ENCODE results near the gene MASP2.
"Not testable (repeated sequence)": the region's sequence is repeated elsewhere in the genome, so short reads cannot be mapped to it uniquely, and the experiment has no call there.

Gene MASP2

GRCh38 chr1:11064942-11065341 lies 17.9 kb upstream of the MASP2 start:
- Histone ChIP-seq H3K79me2 (ENCODE audit: insufficient read depth, low read length) (peaks cover 16% of the 10 kb centered on the region), H3K27me3 (ENCODE audit: insufficient read depth, low read length, poor library complexity, severe bottlenecking) (no peaks in the 10 kb centered on the region)
- no peak for TF ChIP-seq CTCF (conservative IDR thresholded peaks at IDR 0.05; ENCODE audit: low read length)

DNA sequence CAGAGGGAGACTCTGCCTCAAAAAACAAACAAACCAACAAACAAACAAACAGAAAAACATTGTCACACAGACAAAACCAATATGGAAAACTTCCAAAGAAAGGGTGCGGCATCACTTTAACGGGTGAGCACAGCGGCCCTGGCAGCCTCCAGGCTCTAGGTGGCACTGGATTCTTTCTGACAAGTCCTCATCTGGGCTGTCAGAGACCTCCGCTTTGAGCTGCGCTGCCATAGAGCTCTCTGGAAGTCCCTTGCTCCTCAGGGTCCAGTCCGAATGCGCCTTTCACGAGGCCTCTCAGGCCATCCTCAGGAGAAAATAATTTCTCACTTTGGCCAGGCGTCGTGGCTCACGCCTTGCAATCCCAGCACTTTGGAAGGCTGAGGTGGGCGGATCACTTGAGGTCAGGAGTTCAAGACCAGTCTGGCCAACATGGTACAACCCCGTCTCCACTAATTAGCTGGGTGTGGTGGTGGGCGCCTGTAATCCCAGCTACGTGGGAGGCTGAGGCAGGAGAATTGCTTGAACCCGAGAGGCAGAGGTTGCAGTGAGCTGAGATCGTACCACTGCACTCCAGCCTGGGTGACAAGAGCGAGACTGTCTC lies 17.0 kb upstream of the MASP2 start:
- not testable (repeated sequence) for H3K9ac ChIP-seq (ENCODE audit: low read depth, low read length, poor library complexity, severe bottlenecking); H3F3A ChIP-seq (ENCODE audit: low read depth); H3K27me3 ChIP-seq (ENCODE audit: insufficient read depth, low read length, poor library complexity, severe bottlenecking); H4K20me1 ChIP-seq (ENCODE audit: insufficient read depth, low read length, poor library complexity, severe bottlenecking); H3K4me3 ChIP-seq (ENCODE audit: low read length, poor library complexity, severe bottlenecking); H3K4me2 ChIP-seq (ENCODE audit: low read depth, low read length, poor library complexity, severe bottlenecking); H3K9me2 ChIP-seq (replicated peaks; ENCODE audit: low read depth, low read length); H3K9me3 ChIP-seq (ENCODE audit: insufficient read depth, low read depth, low read length); H2AFZ ChIP-seq (ENCODE audit: low read length)
- H3K4me1 ChIP-seq (ENCODE audit: insufficient read depth, low read length, poor library complexity, severe bottlenecking): peaks cover 36% of the 10 kb centered on the region
- H3K36me3 ChIP-seq (ENCODE audit: insufficient read depth, low read length): peaks cover 37% of the 10 kb centered on the region; the same call in 1 of the 2 replicates
- TF ChIP-seq CTCF (conservative IDR thresholded peaks at IDR 0.05; ENCODE audit: low read length): peak; percentile 57
- H3K79me2 ChIP-seq (ENCODE audit: insufficient read depth, low read length): peaks cover 23% of the 10 kb centered on the region

More at GRCh38 chr1:11064942-11065341, 17.9 kb upstream of the MASP2 start:
- Histone ChIP-seq H3K4me3 (ENCODE audit: low read length, poor library complexity, severe bottlenecking) (no peak overlapping the region), H2AFZ (ENCODE audit: low read length) (no peak overlapping the region), H3K9me3 (ENCODE audit: insufficient read depth, low read depth, low read length) (no peaks in the 10 kb centered on the region), H4K20me1 (ENCODE audit: insufficient read depth, low read length, poor library complexity, severe bottlenecking) (no peaks in the 10 kb centered on the region), H3K4me2 (ENCODE audit: low read depth, low read length, poor library complexity, severe bottlenecking) (no peak overlapping the region), H3K9me2 (replicated peaks; ENCODE audit: low read depth, low read length) (no peaks in the 10 kb centered on the region), H3K9ac (ENCODE audit: low read depth, low read length, poor library complexity, severe bottlenecking) (no peak overlapping the region), H3F3A (ENCODE audit: low read depth) (peaks cover 5% of the 10 kb centered on the region; the same call in 1 of the 2 replicates), H3K36me3 (ENCODE audit: insufficient read depth, low read length) (peaks cover 38% of the 10 kb centered on the region; the same call in 1 of the 2 replicates), H3K4me1 (ENCODE audit: insufficient read depth, low read length, poor library complexity, severe bottlenecking) (peaks cover 45% of the 10 kb centered on the region)

GRCh38 chr1:11062965-11063401 lies 15.9 kb upstream of the MASP2 start:
- no peak for TF ChIP-seq EZH2phosphoT487 (IDR thresholded peaks at IDR 0.05; ENCODE audit: borderline replicate concordance)
- no peak for TF ChIP-seq CTCF (conservative IDR thresholded peaks at IDR 0.05; ENCODE audit: low read length)
- Histone ChIP-seq H3K27me3 (ENCODE audit: insufficient read depth, low read length, poor library complexity, severe bottlenecking) (no peaks in the 10 kb centered on the region), H3K4me2 (ENCODE audit: low read depth, low read length, poor library complexity, severe bottlenecking) (peak overlapping the region; percentile 26), H3K36me3 (ENCODE audit: insufficient read depth, low read length) (peaks cover 26% of the 10 kb centered on the region; the same call in 1 of the 2 replicates), H2AFZ (ENCODE audit: low read length) (no peak overlapping the region), H3K4me3 (ENCODE audit: low read length, poor library complexity, severe bottlenecking) (no peak overlapping the region), H3K9me3 (ENCODE audit: insufficient read depth, low read depth, low read length) (no peaks in the 10 kb centered on the region), H3F3A (ENCODE audit: low read depth) (peaks cover 3% of the 10 kb centered on the region; the same call in 1 of the 2 replicates), H3K9ac (ENCODE audit: low read depth, low read length, poor library complexity, severe bottlenecking) (peak overlapping the region; percentile 78), H3K4me1 (ENCODE audit: insufficient read depth, low read length, poor library complexity, severe bottlenecking) (peaks cover 26% of the 10 kb centered on the region), H3K9me2 (replicated peaks; ENCODE audit: low read depth, low read length) (no peaks in the 10 kb centered on the region), H3K79me2 (ENCODE audit: insufficient read depth, low read length) (peaks cover 33% of the 10 kb centered on the region), H4K20me1 (ENCODE audit: insufficient read depth, low read length, poor library complexity, severe bottlenecking) (peaks cover 12% of the 10 kb centered on the region)
